Ishikawa (cell line): Measurements from ENCODE around the gene HPS5.

ENCODE experiments used
- CEBPB ChIP-seq: IDR thresholded peaks from 2 replicates; pipeline ENCODE4 v1.6.1; 2012
- CREB1 ChIP-seq: IDR thresholded peaks from 2 replicates; pipeline ENCODE4 v1.6.1; 2012; ENCODE audit warnings: low read depth
- EGR1 ChIP-seq: IDR thresholded peaks from 2 replicates; pipeline ENCODE4 v1.6.1; 2012
- EP300 ChIP-seq: IDR thresholded peaks from 2 replicates; pipeline ENCODE4 v1.6.1; 2012; ENCODE audit warnings: borderline replicate concordance
- FOXM1 ChIP-seq: IDR thresholded peaks from 2 replicates; pipeline ENCODE4 v1.6.1; 2012; ENCODE audit warnings: low read depth, borderline replicate concordance
- NFIC ChIP-seq: IDR thresholded peaks from 2 replicates; pipeline ENCODE4 v1.6.1; 2012
- RAD21 ChIP-seq: IDR thresholded peaks from 2 replicates; pipeline ENCODE4 v1.6.1; 2012; ENCODE audit warnings: low read depth
- TAF1 ChIP-seq: IDR thresholded peaks from 2 replicates; pipeline ENCODE4 v1.6.1; 2012; ENCODE audit warnings: low read depth, mild to moderate bottlenecking
- TCF12 ChIP-seq: IDR thresholded peaks from 2 replicates; pipeline ENCODE4 v1.6.1; 2012; ENCODE audit warnings: low read depth
- TEAD4 ChIP-seq: IDR thresholded peaks from 2 replicates; pipeline ENCODE4 v1.6.1; 2012
- YY1 ChIP-seq: IDR thresholded peaks from 2 replicates; pipeline ENCODE4 v1.6.1; 2012; ENCODE audit warnings: low read depth
- ZBTB7A ChIP-seq: IDR thresholded peaks from 2 replicates; pipeline ENCODE4 v1.6.1; 2012; ENCODE audit warnings: low read depth
- TF ChIP-seq, protein P1 (sequence below): IDR thresholded peaks from 2 replicates; pipeline ENCODE4 v1.6.1; 2012
- TF ChIP-seq, protein P2 (sequence below): IDR thresholded peaks from 2 replicates; pipeline ENCODE4 v1.6.1; 2012; ENCODE audit warnings: low read depth, mild to moderate bottlenecking
- TF ChIP-seq, protein P3 (sequence below): IDR thresholded peaks from 2 replicates; pipeline ENCODE4 v1.6.1; 2012

HPS5 gene

GRCh38 chr11:18314784-18315523, 7.0 kb downstream of the HPS5 start:
- TF ChIP-seq TCF12 (no peak), ZBTB7A (no peak), YY1 (no peak), NFIC (no peak), CREB1 (no peak), TAF1 (no peak), RAD21 (no peak), FOXM1 (no peak), TEAD4 (no peak)
- TF ChIP-seq, protein P1, sequence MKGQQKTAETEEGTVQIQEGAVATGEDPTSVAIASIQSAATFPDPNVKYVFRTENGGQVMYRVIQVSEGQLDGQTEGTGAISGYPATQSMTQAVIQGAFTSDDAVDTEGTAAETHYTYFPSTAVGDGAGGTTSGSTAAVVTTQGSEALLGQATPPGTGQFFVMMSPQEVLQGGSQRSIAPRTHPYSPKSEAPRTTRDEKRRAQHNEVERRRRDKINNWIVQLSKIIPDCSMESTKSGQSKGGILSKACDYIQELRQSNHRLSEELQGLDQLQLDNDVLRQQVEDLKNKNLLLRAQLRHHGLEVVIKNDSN: no peak
- TF ChIP-seq, protein P2, sequence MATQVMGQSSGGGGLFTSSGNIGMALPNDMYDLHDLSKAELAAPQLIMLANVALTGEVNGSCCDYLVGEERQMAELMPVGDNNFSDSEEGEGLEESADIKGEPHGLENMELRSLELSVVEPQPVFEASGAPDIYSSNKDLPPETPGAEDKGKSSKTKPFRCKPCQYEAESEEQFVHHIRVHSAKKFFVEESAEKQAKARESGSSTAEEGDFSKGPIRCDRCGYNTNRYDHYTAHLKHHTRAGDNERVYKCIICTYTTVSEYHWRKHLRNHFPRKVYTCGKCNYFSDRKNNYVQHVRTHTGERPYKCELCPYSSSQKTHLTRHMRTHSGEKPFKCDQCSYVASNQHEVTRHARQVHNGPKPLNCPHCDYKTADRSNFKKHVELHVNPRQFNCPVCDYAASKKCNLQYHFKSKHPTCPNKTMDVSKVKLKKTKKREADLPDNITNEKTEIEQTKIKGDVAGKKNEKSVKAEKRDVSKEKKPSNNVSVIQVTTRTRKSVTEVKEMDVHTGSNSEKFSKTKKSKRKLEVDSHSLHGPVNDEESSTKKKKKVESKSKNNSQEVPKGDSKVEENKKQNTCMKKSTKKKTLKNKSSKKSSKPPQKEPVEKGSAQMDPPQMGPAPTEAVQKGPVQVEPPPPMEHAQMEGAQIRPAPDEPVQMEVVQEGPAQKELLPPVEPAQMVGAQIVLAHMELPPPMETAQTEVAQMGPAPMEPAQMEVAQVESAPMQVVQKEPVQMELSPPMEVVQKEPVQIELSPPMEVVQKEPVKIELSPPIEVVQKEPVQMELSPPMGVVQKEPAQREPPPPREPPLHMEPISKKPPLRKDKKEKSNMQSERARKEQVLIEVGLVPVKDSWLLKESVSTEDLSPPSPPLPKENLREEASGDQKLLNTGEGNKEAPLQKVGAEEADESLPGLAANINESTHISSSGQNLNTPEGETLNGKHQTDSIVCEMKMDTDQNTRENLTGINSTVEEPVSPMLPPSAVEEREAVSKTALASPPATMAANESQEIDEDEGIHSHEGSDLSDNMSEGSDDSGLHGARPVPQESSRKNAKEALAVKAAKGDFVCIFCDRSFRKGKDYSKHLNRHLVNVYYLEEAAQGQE: no peak
- TF ChIP-seq, protein P3, sequence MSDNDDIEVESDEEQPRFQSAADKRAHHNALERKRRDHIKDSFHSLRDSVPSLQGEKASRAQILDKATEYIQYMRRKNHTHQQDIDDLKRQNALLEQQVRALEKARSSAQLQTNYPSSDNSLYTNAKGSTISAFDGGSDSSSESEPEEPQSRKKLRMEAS: no peak

DNA sequence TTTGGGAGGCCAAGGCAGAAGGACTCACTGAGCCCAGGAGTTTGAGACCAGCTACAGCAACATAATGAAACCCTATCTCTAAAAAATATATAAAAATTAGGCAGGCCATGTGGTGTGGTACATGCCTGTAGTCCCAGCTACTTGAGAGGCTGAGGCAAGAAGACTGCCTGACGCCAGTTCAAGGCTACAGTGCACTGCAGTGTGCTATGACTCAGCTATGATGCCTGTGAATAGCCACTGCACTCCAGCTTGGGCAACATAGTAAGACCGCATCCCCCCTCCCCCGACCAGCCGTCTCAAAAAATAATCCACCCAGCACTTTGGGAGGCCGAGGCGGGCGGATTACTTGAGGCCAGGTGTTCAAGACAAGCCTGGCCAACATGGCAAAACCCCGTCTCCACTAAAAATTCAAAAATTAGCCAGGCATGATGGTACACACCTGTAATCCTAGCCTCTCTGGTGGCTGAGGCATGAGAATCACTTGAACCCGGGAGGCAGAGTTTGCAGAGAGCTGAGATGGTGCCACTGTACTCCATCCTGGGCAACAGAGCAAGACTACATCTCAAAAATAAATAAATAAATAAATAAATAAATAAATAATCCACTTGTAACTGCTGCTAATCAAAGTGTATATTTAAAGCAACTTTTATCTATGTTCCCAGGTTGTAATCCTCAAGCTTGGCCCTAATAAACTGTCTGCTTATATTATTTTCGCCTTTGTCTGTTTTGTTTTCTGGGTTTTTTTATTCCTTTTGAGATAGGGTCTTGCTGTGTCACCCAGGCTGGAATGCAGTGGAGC, 7.8 kb downstream of the HPS5 start:
- no peak for TF ChIP-seq TCF12

DNA sequence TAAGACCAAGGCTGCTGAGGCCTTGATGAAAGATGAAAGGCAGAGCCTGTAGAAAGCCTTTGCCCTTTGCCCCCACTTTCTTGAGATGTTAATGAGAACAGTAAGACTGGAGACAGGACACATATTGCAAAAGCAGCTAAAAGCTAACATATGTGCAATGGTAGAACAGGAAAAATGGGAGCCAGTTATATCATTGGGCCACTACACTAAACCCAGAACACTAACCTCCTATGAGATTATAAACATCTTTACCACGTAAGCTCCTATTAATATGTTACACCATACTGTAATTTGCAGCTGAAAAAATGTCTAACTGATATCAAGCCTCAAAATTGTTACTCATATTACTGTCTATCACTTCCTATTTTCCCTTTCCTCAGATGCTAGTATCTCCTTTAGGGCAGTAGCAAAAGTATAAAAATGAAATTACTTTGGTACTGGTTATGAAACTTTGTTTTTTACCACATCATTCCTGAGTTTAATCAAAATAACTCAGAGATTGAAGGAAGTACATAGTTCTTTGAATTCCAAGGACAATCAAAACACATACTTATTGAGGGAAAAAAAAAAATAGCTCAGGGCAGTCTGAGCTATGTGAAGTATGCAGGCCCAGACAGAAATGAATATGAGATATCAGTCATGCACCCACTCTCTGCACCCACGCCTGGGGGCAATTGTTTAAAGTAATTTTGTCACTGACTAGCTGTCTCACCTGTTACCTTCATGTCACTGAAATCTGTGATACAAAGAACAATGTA, 9.1 kb downstream of the HPS5 start:
- TF ChIP-seq, protein P3: no peak
- TF ChIP-seq TAF1 (no peak), TCF12 (no peak), FOXM1 (no peak), ZBTB7A (no peak), EGR1 (0 out of 2 replicates have a peak, but pooled peaks have one; percentile 12), TEAD4 (peak; percentile 62), CREB1 (no peak), NFIC (no peak), CEBPB (no peak), EP300 (no peak)
- TF ChIP-seq, protein P2: no peak

DNA sequence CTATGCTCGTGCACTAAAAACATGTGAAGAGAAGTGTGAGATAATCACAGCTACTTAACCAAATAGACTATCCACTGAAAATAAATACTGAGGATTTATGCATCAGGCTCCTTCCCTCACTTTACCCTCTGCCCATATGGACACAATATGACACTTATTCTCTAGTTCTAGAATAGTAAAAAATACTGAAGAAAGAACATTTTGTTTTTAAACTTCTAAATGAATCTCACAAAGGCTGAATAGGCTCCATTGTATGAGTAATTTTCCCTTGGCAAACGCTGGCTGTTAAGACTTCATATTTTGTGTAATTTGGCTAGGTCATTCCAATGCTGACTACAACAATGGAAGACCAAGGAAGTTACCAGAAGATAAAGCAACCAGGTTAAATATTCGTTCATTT, 9.9 kb downstream of the HPS5 start:
- TF ChIP-seq, protein P1: no peak
- TF ChIP-seq, protein P2: no peak
- TF ChIP-seq FOXM1: no peak
- no peak for TF ChIP-seq ZBTB7A
- no peak for TF ChIP-seq CREB1
- no peak for TF ChIP-seq CEBPB
- TF ChIP-seq EP300: no peak
- TF ChIP-seq RAD21: no peak
- TF ChIP-seq TCF12: no peak
- TF ChIP-seq, protein P3: no peak
- TF ChIP-seq TAF1: no peak
